NB4 (cell line): ENCODE data around the gene EFL1.

ENCODE experiments used
- DNase-seq: peaks from one replicate; pipeline ENCODE4 v3.0.0; 2010; ENCODE audit warnings: low read depth
- H3K4me3 ChIP-seq: one replicate; pipeline ENCODE4 v1.5.1; 2011; ENCODE audit warnings: mild to moderate bottlenecking, low read depth, low read length, moderate library complexity
- CTCF ChIP-seq: IDR thresholded peaks from one replicate; pipeline ENCODE4 v1.5.1; 2012; ENCODE audit warnings: low read depth, low read length
- MAX ChIP-seq: IDR thresholded peaks from 2 replicates; pipeline ENCODE4 v1.6.1; 2011; ENCODE audit warnings: low read depth, low read length
- MYC ChIP-seq: IDR thresholded peaks from 2 replicates; pipeline ENCODE4 v1.6.1; 2011; ENCODE audit warnings: low read depth, low read length
- POLR2A ChIP-seq: IDR thresholded peaks from 2 replicates; pipeline ENCODE4 v1.6.1; 2011; ENCODE audit warnings: mild to moderate bottlenecking; ENCODE audit not compliant: insufficient read length; ENCODE audit errors: extremely low read depth

Gene EFL1

GRCh38 chr15:82168296-82168695, 94.2 kb downstream of the EFL1 start:
- no peak overlapping the region for H3K4me3 ChIP-seq
- TF ChIP-seq MAX (no peak), POLR2A (no peak), MYC (no peak), CTCF (no peak)
- DNase-seq = no peak

- DNase-seq = no peak
- TF ChIP-seq MYC (no peak), MAX (no peak), POLR2A (no peak), CTCF (no peak)
- no peak overlapping the region for H3K4me3 ChIP-seq
Observed at GRCh38 chr15:82165948-82166376, 96.6 kb downstream of the EFL1 start.

- TF ChIP-seq MAX = no peak
- TF ChIP-seq MYC = no peak
- TF ChIP-seq CTCF = no peak
- no peak for TF ChIP-seq POLR2A
- no peak overlapping the region for H3K4me3 ChIP-seq
- DNase-seq = no peak
Observed at GRCh38 chr15:82159922-82160321, 102.6 kb downstream of the EFL1 start.

GRCh38 chr15:82158811-82159210, 103.7 kb downstream of the EFL1 start:
- TF ChIP-seq CTCF (no peak), POLR2A (no peak), MAX (no peak), MYC (no peak)
- no peak overlapping the region for H3K4me3 ChIP-seq
- no peak for DNase-seq

GRCh38 chr15:82150645-82151044, 111.9 kb downstream of the EFL1 start:
- no peak for DNase-seq
- no peak for TF ChIP-seq MAX
- TF ChIP-seq MYC = no peak
- TF ChIP-seq CTCF = no peak
- TF ChIP-seq POLR2A = no peak
- no peak overlapping the region for H3K4me3 ChIP-seq

- H3K4me3 ChIP-seq = no peak overlapping the region
- no peak for DNase-seq
- TF ChIP-seq POLR2A (no peak), CTCF (no peak), MAX (no peak), MYC (no peak)
Observed at GRCh38 chr15:82146990-82147461, 115.5 kb downstream of the EFL1 start.
